SK-N-MC (cell line): Measurements from ENCODE around the gene LSM14A.
"Not testable (repeated sequence)": the region's sequence is repeated elsewhere in the genome, so short reads cannot be mapped to it uniquely, and the experiment has no call there.

Experiments
- DNase-seq: peaks from one replicate; pipeline ENCODE4 v3.0.0-alpha.2; 2011; ENCODE audit warnings: low read depth, low spot score
- H3K27ac ChIP-seq: fragments of 200-600 bp; sonication (generic); 2 replicates; pipeline ENCODE4 v1.5.1; 2016; ENCODE audit warnings: mixed run types
- H3K36me3 ChIP-seq: fragments of 200-600 bp; sonication (generic); 2 replicates; pipeline ENCODE4 v1.6.1; 2017; ENCODE audit warnings: antibody characterized with exemption, low read length, mixed read lengths; ENCODE audit not compliant: insufficient read depth
- H3K4me3 ChIP-seq: fragments of 200-600 bp; sonication (generic); 2 replicates; pipeline ENCODE4 v1.5.1; 2016
- H3K9ac ChIP-seq: fragments of 200-600 bp; sonication (generic); 2 replicates; pipeline ENCODE4 v1.8.0; 2017; ENCODE audit warnings: mixed run types, mixed read lengths; ENCODE audit not compliant: insufficient read length
- H3K9me3 ChIP-seq: fragments of 200-600 bp; sonication (generic); 2 replicates; pipeline ENCODE4 v1.6.1; 2017; ENCODE audit warnings: low read depth, mild to moderate bottlenecking, antibody characterized with exemption, low read length, moderate library complexity, mixed read lengths
- EZH2 ChIP-seq: fragments of 200-600 bp; sonication (generic); IDR thresholded peaks from one replicate; pipeline ENCODE4 v1.6.1; 2017; ENCODE audit warnings: antibody characterized with exemption
- FOXP2 ChIP-seq: optimal IDR thresholded peaks from 2 replicates; pipeline ENCODE3; 2011; ENCODE audit warnings: mild to moderate bottlenecking, moderate library complexity; ENCODE audit not compliant: insufficient read depth; ENCODE audit errors: extremely low read length, control extremely low read depth
- POLR2AphosphoS5 ChIP-seq: IDR thresholded peaks from 2 replicates; pipeline ENCODE4 v1.6.1; 2012; ENCODE audit warnings: mild to moderate bottlenecking, low read depth, low read length, borderline replicate concordance

LSM14A gene

DNA sequence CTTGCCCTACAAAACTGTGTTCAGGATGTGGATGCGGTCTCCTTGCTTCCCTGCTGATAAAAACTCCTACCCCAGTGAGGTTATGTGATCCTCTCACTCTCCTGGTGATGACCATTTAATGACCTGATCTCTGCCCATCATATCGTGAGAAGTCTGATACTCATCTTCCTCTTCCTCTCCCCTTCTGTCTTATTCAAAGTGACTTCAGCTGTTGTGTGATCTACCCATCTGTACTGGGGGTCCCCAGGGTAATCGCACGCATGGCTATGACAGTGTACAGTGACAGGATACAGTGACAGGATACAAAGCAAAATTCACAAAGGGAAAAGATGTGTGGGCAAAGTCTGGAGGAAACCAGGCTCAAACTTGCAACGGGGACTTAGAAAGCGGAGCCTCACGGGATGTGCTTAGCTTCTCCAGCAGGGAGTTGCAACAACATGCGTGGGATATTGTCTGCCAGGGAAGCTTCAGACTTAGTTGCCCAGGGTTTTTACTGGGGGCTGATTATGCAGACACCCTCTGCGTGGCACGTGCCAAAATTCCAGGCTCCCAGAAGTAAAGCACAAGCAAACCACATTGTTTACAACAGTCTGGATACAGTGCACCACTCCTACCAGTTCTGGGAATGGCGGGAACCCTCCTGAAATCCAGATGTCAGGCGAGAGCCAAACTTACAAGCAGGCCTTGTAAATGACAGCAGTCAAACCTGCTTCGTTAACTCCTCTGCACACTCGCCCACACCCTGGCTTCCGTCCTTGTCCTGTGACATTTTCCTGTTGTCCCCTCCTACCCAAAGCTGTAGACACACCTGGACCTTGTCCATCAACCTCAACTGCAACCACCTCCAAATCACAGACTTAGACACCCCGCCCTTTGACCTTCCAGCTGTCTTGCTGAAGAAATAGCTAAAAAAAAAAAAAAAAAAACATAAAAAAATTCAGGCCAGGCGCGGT lies 64.0 kb downstream of the LSM14A start:
- DNase-seq = no peak
- peak; percentile 91 for TF ChIP-seq FOXP2
- TF ChIP-seq POLR2AphosphoS5 = no peak
- no peak for TF ChIP-seq EZH2
- H3K27ac ChIP-seq = no peak overlapping the region
- H3K9ac ChIP-seq = no peak overlapping the region
- no peak overlapping the region for H3K4me3 ChIP-seq
- H3K9me3 ChIP-seq = no peaks in the 10 kb centered on the region
- H3K36me3 ChIP-seq = no peaks in the 10 kb centered on the region

DNA sequence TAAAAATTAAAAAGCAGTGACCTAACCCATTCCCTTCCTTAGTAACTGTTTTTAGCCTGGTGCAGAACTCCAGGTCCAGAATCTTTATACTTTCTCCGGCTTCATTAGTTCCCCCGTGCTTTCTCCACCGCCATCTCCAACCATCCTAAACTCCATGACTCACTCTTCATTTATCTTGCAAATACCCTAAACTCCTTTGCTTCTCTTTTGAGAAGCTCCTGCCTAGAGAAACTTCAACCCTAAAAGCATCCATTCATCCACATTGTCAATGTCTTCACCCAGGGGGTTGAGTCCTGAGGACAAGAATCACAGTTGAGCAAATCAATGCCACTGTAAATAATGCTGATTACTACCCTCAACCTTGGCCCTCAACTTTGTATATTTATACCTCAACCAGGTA lies 65.0 kb downstream of the LSM14A start:
- no peak overlapping the region for H3K27ac ChIP-seq
- DNase-seq = no peak
- no peaks in the 10 kb centered on the region for H3K36me3 ChIP-seq
- H3K9ac ChIP-seq = no peak overlapping the region
- H3K4me3 ChIP-seq = no peak overlapping the region
- H3K9me3 ChIP-seq = no peaks in the 10 kb centered on the region
- TF ChIP-seq EZH2 = no peak
- TF ChIP-seq FOXP2 = no peak
- TF ChIP-seq POLR2AphosphoS5 = no peak; the same call in 1 of the 2 replicates

DNA sequence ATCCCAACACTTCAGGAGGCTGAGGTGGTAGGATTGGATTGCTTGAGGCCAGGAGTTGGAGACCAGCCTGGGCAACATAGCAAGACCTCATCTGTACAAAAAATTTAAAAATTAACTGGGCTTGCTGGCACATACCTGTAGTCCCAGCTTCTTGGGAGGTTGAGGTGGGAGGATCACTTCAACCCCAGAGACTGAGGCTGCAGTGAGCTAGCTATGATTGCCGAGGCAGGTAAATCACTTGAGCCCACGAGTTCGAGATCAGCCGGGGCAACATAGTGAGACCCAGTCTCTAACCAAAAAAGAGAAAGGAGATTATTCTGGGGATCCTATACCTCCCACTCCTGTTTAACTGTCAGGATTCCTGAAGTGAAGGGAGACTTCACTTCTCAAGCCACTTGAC lies 65.6 kb downstream of the LSM14A start:
- Histone ChIP-seq H3K27ac (no peak overlapping the region), H3K9ac (no peak overlapping the region), H3K9me3 (no peaks in the 10 kb centered on the region), H3K36me3 (no peaks in the 10 kb centered on the region), H3K4me3 (no peak overlapping the region)
- no peak for DNase-seq
- TF ChIP-seq POLR2AphosphoS5 = no peak
- TF ChIP-seq FOXP2 = no peak
- TF ChIP-seq EZH2 = no peak

DNA sequence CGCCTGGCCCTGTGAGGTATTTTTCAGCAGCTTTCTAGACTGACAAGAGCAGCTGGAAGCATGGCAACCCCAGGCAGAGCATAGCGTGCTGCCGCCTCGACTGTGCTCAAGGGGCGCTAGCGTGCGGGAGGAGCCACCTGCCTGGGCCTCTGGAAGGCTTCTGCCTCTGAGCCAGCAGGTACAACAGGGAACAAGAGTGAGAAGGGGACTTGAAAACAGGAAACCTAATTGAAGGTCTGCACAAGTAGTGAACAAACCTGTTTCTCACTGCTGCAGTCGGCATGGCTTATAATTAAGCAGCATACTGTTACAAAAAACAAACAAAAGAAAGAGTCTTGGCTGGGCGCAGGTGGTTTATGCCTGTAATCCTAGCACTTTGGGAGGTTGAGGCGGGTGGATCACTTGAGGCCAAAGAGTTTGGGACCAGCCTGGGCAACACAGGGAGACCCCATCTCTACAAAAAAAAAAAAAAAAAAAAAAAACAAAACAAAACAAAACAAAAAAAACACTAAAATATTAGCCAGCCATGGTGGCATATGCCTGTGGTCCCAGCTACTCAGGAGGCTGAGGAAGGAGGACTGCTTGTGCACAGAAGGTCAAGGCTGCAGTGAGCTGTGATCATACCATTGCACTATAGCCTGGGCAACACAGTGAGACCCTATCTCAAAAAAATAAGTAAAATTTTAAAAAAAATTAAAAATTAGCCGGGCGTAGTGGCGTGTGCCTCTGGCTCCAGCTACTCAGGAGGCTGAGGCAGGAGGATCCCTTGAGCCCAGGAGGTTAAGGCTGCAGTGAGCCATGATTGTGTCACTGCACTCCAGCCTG lies 69.4 kb downstream of the LSM14A start:
- no peak for TF ChIP-seq EZH2
- no peak for TF ChIP-seq POLR2AphosphoS5
- no peak for TF ChIP-seq FOXP2
- H3K9me3 ChIP-seq = no peaks in the 10 kb centered on the region
- no peak overlapping the region for H3K27ac ChIP-seq
- H3K9ac ChIP-seq = no peak overlapping the region
- H3K4me3 ChIP-seq = no peak overlapping the region
- no peaks in the 10 kb centered on the region for H3K36me3 ChIP-seq
- DNase-seq = no peak

DNA sequence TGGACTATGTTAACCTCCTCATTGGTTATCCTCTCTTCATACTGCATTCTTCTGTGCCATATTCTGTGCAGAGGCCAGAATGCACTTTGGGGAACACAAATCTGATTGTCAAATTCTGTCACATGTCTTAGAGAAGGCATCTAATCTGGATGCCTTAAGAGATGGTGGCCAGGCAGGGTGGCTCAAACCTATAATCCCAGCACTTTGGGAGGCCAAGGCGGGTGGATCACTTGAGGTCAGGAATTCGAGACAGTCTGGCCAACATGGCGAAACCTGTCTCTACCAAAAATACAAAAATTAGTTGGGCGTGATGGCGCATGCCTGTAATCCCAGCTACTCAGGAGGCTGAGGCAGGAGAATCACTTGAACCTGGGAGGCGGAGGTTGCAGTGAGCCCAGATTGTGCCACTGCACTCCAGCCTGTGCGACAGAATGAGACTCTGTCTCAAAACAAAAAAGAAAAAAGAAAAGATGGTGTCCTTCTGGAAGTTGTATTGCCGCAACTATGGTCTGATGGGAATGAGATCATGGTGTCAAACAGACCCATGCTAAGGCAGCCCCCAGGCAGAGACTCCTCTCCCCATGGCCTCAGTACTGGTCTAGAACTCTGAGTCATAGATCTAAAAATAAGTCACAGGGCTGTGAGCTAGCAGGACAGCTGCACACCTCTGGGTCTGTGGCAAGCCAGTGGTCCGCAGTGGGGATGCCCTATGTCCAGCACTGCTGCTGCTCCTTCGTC lies 71.0 kb downstream of the LSM14A start:
- H3K4me3 ChIP-seq, DNase-seq, H3K9me3 ChIP-seq, H3K27ac ChIP-seq, H3K36me3 ChIP-seq, H3K9ac ChIP-seq: not testable (repeated sequence)

DNA sequence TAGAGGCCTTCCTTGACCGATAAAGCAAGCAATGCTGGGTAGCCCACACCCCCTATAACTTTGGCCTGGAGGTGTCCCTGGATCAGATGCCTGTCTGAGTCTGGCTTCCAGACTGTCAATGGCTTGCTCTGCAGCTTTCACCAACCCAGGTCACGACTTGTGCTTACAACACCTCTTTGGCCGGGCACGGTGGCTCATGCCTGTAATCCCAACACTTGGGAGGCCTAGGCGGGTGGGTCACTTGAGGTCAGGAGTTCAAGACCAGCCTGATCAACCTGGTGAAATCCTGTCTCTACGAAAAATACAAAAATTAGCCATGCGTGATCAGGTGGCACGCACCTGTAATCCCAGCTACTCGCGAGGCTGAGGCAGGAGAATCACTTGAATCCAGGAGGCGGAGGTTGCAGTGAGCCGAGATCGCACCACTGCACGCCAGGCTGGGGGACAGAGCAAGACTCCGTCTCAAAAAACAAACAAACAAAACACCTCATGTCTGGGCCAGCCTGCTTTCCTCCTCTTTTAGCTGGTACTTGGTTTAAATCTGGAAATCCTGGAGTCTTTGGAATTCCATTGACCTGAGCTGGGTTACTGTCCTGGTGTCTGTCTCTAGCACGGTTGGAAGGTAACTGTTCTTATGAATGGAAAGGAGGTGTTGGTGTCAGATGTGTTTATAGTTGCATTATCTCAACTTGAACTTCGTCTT lies 71.7 kb downstream of the LSM14A start:
- Histone ChIP-seq H3K9ac (no peak overlapping the region), H3K9me3 (no peaks in the 10 kb centered on the region), H3K27ac (no peak overlapping the region), H3K4me3 (no peak overlapping the region), H3K36me3 (no peaks in the 10 kb centered on the region)
- TF ChIP-seq FOXP2 (no peak), POLR2AphosphoS5 (no peak), EZH2 (no peak)
- DNase-seq = no peak

- Histone ChIP-seq H3K36me3 (no peaks in the 10 kb centered on the region), H3K27ac (no peak overlapping the region), H3K4me3 (no peak overlapping the region), H3K9me3 (no peaks in the 10 kb centered on the region), H3K9ac (no peak overlapping the region)
- no peak for DNase-seq
- no peak for TF ChIP-seq POLR2AphosphoS5
- TF ChIP-seq FOXP2 = no peak
- no peak for TF ChIP-seq EZH2
Measured at GRCh38 chr19:34244611-34245299, 72.5 kb downstream of the LSM14A start.
